Measurements from ENCODE around the gene BAZ1A.

The BAZ1A gene, protein sequence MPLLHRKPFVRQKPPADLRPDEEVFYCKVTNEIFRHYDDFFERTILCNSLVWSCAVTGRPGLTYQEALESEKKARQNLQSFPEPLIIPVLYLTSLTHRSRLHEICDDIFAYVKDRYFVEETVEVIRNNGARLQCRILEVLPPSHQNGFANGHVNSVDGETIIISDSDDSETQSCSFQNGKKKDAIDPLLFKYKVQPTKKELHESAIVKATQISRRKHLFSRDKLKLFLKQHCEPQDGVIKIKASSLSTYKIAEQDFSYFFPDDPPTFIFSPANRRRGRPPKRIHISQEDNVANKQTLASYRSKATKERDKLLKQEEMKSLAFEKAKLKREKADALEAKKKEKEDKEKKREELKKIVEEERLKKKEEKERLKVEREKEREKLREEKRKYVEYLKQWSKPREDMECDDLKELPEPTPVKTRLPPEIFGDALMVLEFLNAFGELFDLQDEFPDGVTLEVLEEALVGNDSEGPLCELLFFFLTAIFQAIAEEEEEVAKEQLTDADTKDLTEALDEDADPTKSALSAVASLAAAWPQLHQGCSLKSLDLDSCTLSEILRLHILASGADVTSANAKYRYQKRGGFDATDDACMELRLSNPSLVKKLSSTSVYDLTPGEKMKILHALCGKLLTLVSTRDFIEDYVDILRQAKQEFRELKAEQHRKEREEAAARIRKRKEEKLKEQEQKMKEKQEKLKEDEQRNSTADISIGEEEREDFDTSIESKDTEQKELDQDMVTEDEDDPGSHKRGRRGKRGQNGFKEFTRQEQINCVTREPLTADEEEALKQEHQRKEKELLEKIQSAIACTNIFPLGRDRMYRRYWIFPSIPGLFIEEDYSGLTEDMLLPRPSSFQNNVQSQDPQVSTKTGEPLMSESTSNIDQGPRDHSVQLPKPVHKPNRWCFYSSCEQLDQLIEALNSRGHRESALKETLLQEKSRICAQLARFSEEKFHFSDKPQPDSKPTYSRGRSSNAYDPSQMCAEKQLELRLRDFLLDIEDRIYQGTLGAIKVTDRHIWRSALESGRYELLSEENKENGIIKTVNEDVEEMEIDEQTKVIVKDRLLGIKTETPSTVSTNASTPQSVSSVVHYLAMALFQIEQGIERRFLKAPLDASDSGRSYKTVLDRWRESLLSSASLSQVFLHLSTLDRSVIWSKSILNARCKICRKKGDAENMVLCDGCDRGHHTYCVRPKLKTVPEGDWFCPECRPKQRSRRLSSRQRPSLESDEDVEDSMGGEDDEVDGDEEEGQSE (N-terminal part only)

DNA sequence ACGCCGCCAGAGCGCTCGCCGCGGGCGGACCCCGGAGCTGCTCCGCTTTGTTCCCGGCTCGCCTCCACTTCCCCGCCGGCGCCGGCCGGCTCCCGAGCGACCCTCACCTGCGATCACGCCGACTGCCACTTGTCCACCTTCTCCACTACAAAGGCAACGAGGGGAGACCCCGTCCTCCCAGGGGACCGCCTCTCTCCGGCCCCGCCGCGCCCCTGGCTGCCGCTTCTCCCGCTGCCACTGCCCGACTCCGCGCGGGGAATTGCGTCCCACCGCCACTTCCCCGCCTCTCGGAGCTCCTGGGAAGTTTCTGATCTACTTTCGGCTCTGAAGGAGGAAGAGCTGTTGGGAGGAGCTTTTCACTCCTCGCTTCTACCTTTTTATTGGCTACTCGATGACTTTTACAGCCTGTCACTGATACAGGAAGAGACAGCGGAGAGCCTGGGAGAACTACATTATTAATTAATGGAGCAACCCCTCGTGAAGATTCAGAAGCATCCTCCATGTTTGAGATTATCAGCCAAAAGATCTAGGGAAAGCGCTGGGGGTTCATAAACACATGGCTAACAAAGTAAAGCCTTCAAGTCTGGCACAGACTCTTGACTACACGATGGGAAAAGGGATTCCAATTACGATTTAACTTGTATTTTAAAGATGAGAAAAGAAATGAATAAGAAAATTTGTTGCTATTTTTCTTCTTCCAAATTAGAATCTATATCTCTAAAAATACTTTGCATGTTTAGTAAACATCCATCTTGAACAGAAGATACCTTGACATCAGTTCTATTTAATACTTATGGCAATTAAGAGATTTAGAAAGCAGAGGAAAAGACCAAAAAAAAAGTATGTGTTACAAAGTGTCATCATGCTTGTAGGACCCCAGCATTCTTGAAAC, at the start of gene BAZ1A:
Gene BAZ1A (minus strand): TSS at position 330 of the 892 bp plus-strand sequence. CDS start 756 bp downstream, outside the sequence.
- peak; percentile 95 for DNase-seq

DNA sequence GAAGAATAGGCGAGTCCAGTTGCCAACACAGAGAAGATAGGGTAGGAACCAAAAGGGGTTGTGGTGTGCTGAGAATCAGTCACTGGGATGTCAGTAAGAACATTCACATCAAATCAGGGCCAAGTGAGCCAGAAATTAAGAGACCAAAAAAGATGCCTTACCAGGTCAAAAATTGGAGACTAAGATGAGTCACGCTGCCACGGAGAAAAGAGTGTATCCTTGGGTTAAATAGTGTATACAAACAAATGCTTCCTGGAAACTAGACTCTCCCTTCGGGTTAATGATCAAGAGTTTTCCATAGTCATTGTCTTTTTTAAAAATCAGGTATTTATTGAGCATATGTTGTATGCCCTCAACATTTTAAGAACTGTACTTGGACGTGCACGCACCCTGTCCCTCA, 45.2 kb upstream of the BAZ1A start:
- DNase-seq: no peak

DNA sequence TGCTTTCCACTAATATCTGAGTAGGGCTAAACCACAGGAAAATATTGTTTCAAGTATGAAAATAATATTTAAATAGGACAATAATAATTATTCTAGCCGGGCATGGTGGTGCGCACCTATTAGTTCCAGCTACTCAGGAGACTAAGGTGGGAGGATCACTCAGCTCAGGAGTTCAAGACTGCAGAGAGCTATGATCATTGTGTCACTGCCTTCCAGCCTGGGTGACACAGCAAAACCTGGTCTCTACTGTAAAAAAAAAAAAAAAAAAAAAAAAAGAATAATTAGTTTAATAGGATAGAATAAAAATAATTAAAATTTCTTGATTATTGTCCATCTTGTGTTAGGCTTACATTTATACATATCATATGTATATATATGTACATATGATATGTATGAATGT, 38.5 kb upstream of the BAZ1A start:
- no peak for DNase-seq

DNA sequence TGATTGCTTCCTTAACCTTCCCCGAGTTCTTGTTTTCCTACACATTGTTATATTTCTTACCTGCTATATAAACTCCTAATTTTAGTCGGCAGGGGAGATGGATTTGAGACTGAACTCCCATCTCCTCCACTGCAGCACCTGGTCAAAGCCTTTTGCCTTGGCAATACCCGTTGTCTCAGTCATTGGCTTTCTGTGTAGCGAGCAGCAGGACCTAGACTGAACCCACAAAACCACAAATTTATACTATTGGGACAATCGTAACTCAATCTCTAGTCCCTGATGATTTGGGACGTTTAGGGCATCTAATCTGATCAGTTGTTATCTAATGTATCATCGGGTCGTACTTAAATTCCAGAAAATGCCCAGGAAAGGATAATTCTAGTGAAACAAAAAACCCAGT, 37.8 kb upstream of the BAZ1A start:
- DNase-seq: no peak

DNA sequence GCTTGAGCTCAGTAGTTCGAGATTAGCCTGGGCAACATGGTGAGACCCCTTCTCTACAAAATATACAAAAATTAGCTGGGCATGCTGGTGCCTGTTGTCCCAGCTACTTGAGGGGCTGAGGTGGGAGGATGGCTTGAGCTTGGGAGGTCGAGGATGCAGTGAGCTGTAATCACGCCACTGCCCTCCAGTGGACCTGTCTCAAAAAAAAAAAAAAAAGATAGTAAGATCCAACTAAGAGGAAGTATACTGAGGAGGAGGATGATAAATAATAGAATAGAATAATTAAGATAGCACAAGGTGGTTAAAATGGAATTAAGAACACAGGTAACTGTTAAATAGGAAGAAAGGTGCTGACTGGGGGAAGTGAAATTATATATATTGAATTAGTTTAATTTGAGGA, 37.0 kb upstream of the BAZ1A start:
- peak; percentile 19 for DNase-seq

DNA sequence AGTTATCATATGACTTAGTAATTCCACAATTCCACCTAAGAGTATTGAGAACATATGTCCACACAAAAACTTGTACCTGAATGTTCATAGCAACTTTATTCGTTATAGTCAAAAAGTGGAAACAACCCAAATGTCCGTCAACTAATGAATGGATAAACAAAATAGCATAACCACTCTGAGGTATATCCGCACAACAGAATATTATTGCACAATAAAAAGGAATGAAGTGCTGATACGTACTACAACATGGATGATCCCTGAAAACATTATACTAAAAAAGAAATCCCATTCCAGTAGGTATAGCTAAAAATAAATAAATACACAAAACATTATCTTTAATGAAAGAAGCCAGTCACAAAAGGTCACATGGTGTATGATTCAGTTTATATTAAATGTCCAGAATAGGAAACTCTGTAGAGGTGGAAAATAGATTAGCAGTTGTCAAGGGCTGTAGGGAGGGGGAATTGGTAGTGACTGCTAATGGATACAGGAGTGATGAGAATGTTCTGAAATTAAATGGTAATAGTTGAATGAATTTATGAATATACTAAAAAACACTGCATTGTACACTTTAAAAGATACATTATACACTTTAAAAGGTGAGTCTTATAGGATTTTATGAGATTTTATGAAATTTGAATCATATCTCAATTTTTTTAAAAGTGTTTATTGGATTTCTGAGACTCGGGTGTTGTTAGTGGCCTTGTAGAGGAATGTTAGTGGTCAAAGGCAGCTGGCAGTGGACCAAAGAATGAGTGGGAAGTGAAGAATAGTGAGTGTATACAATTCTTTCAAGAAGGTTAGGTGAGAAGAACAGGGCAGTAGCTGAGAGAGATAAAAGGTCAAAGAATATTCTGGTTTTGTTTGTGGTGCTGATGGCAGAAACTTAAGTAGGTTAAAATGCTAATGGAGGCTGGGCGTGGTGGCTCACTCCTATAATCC, 36.3 kb upstream of the BAZ1A start:
- no peak for DNase-seq

DNA sequence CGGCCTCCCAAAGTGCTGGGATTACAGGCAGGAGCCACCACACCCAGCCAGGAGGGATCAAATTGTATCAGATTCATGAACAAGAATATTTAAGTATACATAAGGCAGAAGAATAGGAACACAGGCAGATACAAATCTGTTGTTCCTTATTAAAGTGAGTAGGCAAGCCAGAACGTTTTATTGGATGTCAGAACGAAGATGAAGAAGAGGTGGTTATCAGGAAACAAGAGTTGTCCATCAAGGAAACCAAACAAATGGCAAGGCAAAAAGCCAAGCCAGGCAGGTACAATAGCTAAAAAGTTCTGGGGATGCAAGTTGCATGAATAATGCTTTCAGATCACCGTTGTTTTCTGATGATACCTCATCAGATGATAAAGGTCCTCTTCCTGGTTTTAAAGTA, 31.1 kb upstream of the BAZ1A start:
- no peak for DNase-seq

DNA sequence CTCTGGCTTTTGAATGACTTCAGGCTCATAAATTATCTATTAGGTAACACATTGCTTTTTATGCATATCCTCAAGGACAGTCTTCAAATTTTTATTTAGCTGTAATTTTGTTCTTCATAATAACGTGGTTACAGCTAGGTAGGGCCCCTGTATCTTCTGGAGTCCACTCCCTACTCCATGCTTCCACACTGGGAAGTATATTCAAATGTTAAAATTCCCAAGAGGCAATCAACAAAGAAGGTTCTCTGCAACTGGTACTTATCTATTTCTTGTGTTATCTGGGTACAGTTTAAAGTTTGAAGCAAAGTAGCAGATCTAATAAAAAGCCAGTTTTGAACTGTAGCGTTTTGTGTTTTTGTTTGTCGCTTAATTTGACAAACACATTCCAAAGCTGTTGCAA, 20.1 kb upstream of the BAZ1A start:
- DNase-seq: no peak

DNA sequence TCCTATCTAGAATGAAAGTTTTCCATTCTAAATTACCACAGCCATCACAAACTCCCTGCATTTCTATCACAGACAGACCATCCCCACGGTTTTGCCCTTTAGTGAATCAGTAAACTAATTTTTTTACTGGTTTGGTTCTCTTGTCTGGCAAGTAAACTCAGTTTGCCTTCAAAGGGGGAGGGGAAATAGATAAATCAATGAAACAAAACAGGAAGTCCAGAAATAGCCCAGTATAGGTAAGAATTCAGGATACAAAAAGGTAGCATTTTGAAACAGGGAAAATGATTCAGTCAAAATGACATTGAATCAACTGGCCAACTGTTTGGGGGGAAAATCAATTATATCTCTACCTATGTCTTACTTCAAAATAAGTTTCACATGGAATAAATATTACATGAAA, 15.8 kb upstream of the BAZ1A start:
- DNase-seq: no peak

DNA sequence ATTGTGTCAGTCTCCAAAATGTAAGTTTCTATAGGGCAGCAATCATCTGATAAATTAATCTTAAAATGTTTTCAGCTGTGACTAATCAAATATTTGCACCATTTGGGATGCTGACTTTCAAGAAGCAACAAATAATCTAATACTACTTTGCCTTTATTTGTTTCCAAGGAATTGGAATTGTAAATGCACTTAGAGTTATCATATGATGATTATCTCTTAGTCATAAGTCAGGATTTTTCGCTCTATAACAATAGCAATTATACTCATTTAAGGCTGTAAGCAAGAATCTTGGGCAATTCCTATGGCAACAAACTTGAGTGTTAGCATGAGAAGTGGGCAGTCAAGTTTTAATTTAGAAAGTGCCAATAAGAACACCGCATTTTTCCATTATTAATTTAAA, 13.0 kb upstream of the BAZ1A start:
- DNase-seq: no peak

DNA sequence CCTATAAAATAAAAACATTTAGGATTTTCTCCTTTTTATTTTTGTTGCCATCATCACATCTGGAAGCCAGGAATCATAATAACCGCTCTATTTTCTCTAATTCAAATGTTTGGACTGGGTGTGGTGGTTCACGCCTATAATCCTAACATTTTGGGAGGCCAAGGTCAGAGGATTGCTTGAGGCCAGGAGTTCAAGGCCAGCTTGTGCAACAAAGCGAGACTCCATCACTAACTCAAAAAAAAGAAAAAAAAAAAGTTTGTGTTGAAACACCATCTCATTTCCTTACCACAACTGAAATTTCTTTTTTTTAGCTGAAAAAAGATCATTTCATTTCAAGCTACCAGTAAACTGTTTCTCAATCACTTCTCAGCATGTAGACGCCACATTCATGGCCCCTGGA, 8.8 kb upstream of the BAZ1A start:
- DNase-seq: no peak

DNA sequence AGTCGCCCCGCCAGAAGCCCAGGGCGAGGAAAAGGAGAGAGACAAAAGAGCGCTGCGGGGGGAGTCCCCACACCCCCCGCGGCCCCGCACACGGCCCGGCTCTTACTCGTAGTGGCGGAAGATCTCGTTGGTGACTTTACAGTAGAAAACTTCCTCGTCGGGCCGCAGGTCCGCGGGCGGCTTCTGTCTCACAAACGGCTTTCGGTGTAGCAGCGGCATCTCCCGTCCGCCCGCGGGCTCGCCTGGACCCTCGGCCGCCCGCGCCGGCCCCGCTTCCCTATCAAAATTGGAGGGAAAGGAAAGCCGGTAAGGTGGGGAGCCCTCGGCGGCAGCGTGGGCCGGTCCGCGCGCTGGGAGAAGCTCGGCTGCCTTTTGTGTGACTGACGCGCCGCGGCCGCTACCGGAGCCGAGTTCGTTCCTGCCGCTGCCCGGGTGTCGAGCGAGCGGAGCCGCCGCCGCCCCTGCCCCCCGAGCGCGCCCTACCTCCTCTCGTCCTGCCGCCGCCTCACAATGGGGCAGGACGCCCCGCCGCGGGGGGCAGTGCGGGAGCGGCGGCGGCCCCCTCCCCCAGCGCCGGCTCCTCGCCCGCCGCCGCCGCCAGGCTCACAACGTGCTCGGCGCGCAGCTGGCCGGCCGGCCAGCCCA, 652 bp downstream of the BAZ1A start:
- peak; percentile 57 for DNase-seq

DNA sequence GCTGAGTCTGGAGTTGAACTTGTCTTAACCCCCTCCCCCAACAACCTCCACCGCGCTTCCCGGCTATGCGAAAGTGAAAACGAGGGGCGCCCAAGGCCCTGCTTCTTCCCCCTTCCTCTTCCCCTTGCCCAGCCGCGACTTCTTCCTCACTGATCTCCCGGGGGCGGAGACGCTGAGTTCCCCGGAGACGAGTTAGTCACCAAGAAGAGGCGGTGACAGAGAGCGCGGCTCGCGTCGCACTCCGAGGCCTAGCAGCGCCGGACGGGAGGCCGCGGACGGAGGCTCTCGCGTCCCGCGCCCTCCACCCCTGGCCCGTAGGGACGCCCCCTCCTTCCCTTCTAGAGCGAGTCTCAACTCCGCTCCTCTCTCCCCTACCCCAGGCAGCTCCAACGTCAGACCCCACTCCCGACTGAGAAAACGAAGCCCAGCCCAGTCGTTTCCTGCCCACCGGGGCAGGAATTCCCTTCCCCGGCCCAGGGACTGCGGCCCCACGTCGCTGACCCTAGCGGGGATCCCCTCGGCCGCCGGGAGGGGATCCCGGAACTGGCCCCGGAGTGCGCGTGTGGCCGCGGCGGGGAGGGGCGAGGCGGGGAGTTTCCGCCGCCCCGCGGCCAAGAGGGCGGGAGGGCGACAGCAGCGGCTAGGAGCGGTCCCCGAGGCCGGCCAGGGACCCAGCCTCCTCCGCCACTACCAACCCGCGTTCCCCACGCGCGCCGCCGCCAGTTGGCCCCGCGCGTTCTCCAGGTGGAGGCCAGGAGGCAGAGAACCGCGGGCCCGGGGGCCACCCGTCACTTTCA, 1.4 kb downstream of the BAZ1A start:
- DNase-seq: peak; percentile 49

DNA sequence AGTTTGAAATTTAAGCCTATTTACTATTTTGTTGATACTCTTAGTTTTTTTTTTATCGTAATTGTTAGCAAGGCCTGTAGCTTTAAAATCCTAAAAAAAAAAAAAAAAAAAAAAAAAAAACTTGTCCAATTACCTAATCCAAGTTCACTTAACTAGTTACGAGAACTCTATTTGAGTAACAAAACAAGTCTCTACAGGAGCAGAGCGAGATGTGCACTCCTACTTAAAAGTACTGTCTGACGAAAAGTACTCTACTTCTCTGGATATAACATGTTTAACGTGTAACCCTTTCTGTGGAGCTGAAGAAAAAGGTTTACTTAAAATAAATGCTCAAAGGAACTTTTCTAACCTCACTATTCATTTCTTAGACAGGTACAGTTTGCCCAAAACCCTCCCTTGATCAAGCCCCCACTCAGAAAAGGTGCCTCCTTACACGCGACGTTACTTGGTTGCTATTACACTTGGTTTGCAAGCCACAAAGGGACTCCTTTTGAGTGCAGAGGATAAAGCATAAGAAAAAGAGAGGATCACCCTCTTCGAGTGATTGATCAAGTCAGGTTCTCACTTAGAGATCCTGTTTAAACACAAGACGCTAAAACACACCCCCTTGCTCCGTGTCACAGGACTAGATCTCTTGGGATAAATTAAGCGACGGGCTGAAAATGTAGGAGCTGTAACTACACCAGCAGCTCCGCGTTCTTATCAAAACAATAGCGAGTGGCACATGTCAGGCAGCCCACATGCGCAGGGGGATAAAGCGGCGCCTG, 2.2 kb downstream of the BAZ1A start:
- DNase-seq: peak; percentile 97

DNA sequence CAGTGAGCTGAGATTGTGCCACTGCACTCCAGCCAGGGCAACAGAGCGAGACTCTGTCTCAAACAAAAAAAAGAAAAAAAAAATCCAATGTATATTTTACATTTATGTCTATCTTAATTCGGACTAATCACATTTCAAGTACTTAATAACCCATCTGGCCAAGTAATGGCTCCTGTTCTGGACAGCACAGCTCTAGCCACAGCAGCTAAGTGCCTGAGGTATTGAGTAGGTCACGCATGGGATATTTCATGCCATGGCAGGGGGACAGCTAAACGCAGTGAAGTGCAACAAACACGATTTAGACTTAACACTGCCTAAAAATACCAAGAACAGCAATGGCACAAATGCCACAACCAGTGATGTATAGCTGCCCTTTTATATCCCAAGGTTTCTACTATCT, 8.0 kb downstream of the BAZ1A start:
- DNase-seq: no peak

DNA sequence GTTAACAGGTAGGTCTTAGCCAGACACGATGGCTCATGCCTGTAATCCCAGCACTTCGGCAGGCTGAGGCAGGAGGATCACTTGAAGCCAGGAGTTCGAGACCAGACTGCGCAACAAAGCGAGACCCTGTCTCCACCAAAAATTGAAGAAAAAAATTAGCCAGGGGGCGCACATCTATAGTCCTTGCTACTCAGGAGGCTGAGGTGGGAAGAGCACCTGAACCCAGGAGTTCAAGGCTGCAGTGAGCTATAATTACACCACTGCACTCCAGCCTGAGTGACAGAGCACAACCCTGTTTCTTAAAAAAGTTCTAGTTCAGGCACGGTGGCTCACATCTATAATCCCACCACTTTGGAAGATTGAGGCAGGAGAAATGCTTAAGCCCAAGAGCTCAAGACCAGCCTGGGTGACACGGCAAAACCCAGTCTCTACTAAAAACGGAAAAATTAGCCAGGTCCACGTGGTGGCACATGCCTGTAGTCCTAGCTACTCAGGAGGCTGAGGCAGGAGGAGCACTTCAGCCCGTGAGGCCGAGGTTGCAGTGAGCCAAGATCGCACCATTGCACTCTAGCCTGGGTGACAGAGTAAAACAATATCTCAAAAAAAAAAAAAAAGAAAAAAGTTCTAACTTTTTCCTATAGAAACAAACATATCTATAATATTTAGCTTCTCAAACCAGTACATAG, 9.1 kb downstream of the BAZ1A start:
- no peak for DNase-seq

DNA sequence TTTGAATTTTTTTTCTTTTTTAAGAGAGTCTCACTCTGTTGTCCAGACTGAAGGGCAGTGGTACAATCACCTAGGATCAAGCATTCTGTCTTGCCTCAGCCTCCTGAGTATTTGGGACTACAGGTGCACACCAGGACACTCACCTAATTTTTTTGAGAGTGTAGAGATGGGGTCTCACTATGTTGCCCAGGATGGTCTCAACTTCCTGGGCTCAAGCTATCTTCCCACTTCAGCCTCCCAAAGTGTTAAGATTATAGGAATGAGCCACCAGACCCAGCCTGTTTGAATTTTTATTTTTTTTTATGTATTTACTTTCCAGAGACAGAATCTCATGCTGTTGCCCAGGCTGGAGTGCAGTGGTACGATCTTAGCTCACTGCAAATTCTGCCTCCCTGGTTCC, 11.3 kb downstream of the BAZ1A start:
- DNase-seq: no peak

DNA sequence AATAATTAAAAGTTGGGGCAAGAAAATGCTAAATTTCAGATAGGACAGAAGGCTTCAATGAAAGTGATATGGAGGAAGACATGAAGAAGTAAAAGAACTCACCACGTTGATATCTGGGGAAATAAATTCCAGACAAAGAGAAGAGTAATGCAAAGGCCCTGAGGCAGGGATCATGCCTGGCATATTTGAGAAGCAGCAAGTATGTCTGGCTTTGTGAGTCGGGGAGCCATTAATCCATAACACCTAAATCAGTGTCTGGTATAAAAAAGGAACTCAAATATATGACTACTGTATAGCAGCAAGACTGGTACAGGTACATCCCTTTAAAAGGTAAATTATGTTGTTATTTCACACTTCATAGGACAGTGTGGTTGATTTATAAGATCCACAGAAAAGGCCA, 16.4 kb downstream of the BAZ1A start:
- DNase-seq: no peak
